HG03280 (cell line): ENCODE measurements around the gene LCK.

Experiments used
- ATAC-seq: cut with Tn5 transposase; IDR thresholded peaks from one replicate; pipeline ENCODE4 v1.9.1; 2021; ENCODE audit warnings: mild to moderate bottlenecking, moderate library complexity; ENCODE audit not compliant: unreplicated experiment

The LCK gene

GRCh38 chr1:32316903-32317277, 65.8 kb downstream of the LCK start:
- ATAC-seq, result no peak

DNA sequence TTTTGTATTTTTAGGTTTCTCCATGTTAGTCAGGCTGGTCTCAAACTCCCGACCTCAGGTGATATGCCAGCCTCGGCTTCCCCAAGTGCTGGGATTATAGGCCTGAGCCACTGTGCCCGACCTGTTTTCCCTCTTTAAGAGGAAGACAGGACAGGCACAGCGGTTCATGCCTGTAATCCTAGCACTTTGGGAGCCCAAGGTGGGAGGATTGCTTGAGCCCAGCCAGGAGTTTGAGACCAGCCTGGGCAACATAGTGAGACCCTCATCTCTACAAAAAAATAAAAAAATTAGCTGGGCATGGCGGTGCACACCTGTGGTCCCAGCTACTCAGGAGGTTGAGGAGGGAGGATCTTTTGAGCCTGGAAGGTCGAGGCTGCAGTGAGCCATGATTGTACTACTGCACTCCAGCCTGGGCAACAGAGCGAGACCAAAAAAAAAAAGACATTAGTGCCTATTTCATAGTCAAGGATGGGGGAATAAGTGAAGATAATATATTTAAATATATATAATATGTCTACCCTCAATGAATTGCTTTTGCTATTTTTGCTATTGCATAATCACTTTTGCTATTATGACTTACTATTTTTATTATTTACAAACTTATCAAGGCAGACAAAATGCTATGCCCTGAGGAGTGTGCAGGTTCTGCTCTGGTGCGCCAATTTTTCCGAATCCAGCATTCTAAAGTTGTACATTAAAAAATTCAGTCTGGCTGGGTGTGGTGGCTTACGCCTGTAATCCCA, 67.2 kb downstream of the LCK start:
- ATAC-seq, result no peak

- no peak for ATAC-seq
Observed at GRCh38 chr1:32321712-32322291, 70.7 kb downstream of the LCK start.

GRCh38 chr1:32327204-32327603, 76.1 kb downstream of the LCK start:
- ATAC-seq, result no peak

GRCh38 chr1:32329931-32330466, 78.9 kb downstream of the LCK start:
- no peak for ATAC-seq

DNA sequence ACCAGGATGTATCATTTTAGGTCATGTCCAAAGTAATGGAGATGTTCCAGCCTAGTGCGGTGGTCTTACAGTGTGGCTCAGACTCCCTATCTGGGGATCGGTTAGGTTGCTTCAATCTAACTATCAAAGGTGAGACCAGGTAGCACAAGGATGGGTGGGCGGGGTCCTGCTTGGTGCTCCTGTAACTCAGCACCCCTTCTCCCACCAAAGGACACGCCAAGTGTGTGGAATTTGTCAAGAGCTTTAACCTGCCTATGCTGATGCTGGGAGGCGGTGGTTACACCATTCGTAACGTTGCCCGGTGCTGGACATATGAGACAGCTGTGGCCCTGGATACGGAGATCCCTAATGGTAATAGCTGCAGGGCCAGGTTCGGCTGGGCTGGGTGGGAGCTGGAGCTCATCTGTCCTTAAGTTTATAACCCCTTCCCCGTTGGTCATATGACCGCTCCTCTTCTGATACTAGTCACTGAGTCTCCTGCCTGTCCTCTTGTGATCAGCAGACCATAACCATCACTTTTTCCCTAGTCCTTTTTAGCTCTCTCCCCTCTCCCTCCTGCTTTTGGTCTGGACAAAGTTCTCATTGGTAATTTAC, 79.6 kb downstream of the LCK start:
- ATAC-seq, result no peak

DNA sequence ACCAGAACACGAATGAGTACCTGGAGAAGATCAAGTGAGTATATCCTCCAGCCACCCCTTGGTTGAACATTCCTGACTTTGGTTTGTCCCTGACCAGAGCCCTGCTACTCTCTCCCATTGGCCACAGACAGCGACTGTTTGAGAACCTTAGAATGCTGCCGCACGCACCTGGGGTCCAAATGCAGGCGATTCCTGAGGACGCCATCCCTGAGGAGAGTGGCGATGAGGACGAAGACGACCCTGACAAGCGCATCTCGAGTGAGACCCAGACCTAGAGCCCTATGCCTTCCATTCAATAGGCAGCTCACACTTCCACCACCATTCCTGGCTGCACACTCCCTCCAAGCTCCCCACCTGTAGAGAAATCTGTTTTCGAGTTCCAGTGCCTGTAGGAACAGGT, 80.5 kb downstream of the LCK start:
- no peak for ATAC-seq

- no peak for ATAC-seq
Observed at GRCh38 chr1:32332290-32333079, 81.4 kb downstream of the LCK start.

GRCh38 chr1:32333251-32333963, 82.3 kb downstream of the LCK start:
- no peak for ATAC-seq

GRCh38 chr1:32334274-32334861, 83.3 kb downstream of the LCK start:
- ATAC-seq, result no peak

DNA sequence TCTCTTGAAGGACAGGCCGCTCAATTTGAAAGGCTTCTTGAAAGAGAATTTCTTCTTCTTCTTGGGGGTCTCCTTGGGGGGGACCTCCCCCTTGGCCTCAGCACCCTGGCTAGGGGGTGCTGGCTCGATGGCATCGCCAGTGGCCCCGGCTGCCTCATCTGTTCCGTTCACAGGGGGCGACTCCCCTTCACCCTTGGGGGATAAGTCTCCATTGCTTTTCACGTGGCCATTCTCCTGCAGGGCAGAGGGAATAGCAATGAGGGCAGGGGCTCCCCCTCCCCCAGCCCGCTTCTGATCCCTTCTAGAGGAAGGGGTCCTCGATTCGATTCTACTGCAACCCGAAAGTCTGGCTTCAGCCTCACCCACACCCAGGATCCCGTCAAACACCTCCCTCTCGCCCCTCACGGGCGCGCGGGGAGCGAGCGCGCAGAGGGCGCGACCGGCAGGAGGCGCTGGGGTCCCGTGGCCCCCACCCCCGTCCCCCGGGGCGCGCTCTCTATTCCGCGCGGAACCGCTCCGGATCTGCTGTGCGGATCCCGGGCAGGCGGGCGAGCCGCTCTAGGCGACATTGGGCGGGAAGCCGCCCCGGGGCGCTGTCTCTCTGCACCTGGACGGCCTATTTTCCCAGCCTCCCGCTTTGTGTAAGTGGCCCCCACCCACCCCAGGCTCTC, 83.9 kb downstream of the LCK start:
- peak; percentile 30 for ATAC-seq

- ATAC-seq, result no peak
Observed at GRCh38 chr1:32335535-32335789, 84.4 kb downstream of the LCK start.
